Measurements from ENCODE around the gene DDIT4. TPM values are rescaled to one million over a fixed set of nuclear protein-coding genes. Genes with fewer than 3 reads are reported as not detected.

DDIT4 gene
- total and polyA plus RNA-seq, 9 of the 15 experiments (the other 6 are each of a cell fraction or from before 2014, with no cell fraction given): 8.2 to 675 (median 159) TPM

DNA sequence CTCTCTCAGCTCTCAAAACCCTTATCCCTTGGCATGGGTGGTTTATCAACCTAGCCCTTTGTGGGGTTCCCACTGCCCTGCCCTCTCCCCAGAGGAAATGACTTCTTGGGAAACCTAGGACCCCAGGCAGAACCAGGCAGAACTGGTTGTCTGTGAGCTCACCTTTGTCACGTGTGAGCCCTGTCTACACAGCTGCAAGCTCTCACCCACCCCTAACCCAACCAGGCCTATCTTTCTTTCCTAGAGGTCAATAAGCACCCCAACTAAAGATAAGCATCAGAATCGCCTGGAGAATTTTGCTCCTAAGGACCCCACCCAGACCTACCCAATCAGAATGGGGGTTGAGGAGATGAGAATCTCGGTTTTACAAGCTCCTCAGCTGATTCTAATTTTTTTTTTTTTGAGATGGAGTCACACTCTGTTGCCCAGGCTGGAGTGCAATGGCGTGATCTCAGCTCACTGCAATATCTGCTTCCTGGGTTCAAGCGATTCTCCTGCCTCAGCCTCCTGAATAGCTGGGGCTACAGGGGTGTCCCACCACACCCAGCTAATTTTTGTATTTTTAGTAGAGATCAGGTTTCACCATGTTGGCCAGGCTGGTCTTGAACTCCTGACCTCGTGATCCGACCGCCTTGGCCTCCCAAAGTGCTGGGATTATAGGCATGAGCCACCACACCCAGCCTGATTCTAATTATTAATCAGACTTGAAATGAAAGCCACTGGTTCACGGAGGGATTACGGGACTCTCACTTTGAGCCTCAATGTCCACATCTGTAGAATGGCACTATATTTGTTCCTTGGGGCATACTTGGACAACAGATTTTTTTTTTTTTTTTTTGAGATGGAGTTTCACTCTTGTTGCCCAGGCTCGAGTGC, 7.5 kb upstream of the DDIT4 start (continued):
- TF ChIP-seq, protein P1, sequence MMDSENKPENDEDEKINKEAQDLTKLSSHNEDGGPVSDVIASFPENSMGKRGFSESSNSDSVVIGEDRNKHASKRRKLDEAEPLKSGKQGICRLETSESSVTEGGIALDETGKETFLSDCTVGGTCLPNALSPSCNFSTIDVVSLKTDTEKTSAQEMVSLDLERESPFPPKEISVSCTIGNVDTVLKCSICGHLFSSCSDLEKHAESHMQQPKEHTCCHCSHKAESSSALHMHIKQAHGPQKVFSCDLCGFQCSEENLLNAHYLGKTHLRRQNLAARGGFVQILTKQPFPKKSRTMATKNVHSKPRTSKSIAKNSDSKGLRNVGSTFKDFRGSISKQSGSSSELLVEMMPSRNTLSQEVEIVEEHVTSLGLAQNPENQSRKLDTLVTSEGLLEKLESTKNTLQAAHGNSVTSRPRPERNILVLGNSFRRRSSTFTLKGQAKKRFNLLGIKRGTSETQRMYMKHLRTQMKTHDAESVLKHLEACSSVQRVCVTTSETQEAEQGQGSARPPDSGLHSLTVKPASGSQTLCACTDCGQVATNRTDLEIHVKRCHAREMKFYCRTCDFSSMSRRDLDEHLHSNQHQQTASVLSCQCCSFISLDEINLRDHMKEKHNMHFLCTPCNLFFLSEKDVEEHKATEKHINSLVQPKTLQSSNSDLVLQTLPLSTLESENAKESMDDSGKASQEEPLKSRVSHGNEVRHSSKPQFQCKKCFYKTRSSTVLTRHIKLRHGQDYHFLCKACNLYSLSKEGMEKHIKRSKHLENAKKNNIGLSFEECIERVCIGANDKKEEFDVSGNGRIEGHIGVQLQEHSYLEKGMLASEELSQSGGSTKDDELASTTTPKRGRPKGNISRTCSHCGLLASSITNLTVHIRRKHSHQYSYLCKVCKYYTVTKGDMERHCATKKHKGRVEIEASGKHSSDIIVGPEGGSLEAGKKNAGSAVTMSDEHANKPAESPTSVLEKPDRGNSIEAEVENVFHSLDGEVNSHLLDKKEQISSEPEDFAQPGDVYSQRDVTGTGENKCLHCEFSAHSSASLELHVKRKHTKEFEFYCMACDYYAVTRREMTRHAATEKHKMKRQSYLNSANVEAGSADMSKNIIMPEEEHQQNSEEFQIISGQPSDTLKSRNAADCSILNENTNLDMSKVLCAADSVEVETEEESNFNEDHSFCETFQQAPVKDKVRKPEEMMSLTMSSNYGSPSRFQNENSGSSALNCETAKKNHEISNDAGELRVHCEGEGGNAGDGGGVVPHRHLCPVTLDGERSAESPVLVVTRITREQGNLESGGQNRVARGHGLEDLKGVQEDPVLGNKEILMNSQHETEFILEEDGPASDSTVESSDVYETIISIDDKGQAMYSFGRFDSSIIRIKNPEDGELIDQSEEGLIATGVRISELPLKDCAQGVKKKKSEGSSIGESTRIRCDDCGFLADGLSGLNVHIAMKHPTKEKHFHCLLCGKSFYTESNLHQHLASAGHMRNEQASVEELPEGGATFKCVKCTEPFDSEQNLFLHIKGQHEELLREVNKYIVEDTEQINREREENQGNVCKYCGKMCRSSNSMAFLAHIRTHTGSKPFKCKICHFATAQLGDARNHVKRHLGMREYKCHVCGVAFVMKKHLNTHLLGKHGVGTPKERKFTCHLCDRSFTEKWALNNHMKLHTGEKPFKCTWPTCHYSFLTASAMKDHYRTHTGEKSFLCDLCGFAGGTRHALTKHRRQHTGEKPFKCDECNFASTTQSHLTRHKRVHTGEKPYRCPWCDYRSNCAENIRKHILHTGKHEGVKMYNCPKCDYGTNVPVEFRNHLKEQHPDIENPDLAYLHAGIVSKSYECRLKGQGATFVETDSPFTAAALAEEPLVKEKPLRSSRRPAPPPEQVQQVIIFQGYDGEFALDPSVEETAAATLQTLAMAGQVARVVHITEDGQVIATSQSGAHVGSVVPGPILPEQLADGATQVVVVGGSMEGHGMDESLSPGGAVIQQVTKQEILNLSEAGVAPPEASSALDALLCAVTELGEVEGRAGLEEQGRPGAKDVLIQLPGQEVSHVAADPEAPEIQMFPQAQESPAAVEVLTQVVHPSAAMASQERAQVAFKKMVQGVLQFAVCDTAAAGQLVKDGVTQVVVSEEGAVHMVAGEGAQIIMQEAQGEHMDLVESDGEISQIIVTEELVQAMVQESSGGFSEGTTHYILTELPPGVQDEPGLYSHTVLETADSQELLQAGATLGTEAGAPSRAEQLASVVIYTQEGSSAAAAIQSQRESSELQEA (IDR thresholded peaks at IDR 0.05; ENCODE audit: low read depth): no peak
- TF ChIP-seq, protein P2, sequence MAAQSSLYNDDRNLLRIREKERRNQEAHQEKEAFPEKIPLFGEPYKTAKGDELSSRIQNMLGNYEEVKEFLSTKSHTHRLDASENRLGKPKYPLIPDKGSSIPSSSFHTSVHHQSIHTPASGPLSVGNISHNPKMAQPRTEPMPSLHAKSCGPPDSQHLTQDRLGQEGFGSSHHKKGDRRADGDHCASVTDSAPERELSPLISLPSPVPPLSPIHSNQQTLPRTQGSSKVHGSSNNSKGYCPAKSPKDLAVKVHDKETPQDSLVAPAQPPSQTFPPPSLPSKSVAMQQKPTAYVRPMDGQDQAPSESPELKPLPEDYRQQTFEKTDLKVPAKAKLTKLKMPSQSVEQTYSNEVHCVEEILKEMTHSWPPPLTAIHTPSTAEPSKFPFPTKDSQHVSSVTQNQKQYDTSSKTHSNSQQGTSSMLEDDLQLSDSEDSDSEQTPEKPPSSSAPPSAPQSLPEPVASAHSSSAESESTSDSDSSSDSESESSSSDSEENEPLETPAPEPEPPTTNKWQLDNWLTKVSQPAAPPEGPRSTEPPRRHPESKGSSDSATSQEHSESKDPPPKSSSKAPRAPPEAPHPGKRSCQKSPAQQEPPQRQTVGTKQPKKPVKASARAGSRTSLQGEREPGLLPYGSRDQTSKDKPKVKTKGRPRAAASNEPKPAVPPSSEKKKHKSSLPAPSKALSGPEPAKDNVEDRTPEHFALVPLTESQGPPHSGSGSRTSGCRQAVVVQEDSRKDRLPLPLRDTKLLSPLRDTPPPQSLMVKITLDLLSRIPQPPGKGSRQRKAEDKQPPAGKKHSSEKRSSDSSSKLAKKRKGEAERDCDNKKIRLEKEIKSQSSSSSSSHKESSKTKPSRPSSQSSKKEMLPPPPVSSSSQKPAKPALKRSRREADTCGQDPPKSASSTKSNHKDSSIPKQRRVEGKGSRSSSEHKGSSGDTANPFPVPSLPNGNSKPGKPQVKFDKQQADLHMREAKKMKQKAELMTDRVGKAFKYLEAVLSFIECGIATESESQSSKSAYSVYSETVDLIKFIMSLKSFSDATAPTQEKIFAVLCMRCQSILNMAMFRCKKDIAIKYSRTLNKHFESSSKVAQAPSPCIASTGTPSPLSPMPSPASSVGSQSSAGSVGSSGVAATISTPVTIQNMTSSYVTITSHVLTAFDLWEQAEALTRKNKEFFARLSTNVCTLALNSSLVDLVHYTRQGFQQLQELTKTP (IDR thresholded peaks at IDR 0.05; ENCODE audit: low read depth in 1 of 2, partially characterized antibody in 2 of 2): no peak
- TF ChIP-seq, protein P3, sequence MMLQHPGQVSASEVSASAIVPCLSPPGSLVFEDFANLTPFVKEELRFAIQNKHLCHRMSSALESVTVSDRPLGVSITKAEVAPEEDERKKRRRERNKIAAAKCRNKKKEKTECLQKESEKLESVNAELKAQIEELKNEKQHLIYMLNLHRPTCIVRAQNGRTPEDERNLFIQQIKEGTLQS (IDR thresholded peaks at IDR 0.05): peak; percentile 42; the same call in 1 of the 2 replicates
- TF ChIP-seq, protein P3 (CRISPR knock-in tag; conservative IDR thresholded peaks at IDR 0.05): 0 out of 2 replicates have a peak, but pooled peaks have one; percentile 53
- TF ChIP-seq ZNF644 (tag; IDR thresholded peaks at IDR 0.05; ENCODE audit: low read depth): peak; percentile 72; the same call in 1 of the 2 replicates
- peak; percentile 38; the same call in 1 of the 2 replicates for TF ChIP-seq EP300 (IDR thresholded peaks at IDR 0.05; ENCODE audit: low read length)
- no peak for TF ChIP-seq MEF2A (IDR thresholded peaks at IDR 0.05; ENCODE audit: control insufficient read depth, low read depth, low read length)
- no peak for TF ChIP-seq POLR2B (IDR thresholded peaks at IDR 0.05; ENCODE audit: low read depth, partially characterized antibody)
- TF ChIP-seq RBM34 (IDR thresholded peaks at IDR 0.05; ENCODE audit: borderline replicate concordance, insufficient read depth, low read length): no peak
- TF ChIP-seq SUPT5H (IDR thresholded peaks at IDR 0.05): no peak
- TF ChIP-seq, protein P4, sequence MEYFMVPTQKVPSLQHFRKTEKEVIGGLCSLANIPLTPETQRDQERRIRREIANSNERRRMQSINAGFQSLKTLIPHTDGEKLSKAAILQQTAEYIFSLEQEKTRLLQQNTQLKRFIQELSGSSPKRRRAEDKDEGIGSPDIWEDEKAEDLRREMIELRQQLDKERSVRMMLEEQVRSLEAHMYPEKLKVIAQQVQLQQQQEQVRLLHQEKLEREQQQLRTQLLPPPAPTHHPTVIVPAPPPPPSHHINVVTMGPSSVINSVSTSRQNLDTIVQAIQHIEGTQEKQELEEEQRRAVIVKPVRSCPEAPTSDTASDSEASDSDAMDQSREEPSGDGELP (CRISPR knock-in tag; IDR thresholded peaks at IDR 0.05; ENCODE audit: borderline replicate concordance): no peak; the same call in 1 of the 2 replicates
